ENCODE measurements around the gene KIF3B.

DNA sequence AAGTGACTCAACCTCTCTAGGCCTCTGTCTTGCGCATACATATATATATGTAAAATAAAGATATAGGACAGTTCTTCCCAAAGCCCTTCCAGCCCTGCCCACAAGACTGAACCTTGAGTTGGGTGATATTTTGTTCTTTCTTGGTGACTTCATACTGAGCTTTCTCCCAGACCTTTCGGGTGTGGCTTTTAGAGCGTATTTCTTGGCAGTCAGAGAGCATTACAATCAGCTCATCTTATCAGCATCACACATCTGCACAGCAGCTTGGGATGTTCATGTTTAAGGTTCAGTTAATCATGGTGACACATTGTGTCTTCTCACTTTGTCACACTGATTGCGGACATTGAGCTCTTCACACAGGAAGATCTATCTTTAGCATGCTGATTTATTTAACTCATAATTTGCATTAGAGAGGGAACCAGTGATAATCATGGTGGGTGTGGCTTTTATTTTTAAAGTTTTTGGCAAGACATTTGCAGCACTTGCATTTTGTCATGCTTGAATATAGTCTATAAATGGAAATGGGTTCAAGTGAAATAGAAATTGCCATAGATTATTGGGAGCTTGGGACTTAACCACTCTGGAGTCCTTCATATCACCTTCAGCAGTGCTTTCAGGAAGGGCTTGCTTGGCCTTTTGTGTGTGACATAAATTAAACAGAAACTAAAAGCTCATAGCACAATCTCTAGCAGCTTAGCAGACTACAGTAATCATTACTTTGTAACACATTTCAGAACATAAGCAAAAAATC, 8.3 kb downstream of the KIF3B start:
- TF ChIP-seq, protein P1, sequence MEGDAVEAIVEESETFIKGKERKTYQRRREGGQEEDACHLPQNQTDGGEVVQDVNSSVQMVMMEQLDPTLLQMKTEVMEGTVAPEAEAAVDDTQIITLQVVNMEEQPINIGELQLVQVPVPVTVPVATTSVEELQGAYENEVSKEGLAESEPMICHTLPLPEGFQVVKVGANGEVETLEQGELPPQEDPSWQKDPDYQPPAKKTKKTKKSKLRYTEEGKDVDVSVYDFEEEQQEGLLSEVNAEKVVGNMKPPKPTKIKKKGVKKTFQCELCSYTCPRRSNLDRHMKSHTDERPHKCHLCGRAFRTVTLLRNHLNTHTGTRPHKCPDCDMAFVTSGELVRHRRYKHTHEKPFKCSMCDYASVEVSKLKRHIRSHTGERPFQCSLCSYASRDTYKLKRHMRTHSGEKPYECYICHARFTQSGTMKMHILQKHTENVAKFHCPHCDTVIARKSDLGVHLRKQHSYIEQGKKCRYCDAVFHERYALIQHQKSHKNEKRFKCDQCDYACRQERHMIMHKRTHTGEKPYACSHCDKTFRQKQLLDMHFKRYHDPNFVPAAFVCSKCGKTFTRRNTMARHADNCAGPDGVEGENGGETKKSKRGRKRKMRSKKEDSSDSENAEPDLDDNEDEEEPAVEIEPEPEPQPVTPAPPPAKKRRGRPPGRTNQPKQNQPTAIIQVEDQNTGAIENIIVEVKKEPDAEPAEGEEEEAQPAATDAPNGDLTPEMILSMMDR (conservative IDR thresholded peaks at IDR 0.05; ENCODE audit: low read depth, low read length): no peak
- TF ChIP-seq EZH2 (IDR thresholded peaks at IDR 0.05; ENCODE audit: borderline replicate concordance, low read depth, low read length, poor library complexity, severe bottlenecking): no peak

Measured in A673 (cell line).